ENCODE results near the gene TUBA4B.

TUBA4B gene

DNA sequence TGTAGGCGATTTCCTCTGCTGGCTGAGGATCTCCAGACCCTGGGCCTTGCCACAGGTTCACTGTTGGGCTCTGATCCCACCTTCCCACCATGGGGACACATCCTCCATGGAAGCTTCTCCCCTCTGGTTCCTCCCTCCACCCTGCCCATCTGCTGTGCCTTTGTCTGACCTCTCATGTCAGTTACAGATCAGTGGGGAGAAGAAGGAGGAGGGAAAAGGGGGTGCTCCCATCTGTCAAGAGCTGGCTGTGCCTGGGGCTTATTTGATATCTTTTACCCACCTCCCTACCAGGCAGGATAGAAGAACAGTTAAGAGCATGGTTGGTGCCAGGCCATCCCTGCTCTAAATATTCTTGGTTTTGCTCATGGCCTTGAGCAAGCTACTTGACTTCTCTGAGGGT is 13.8 kb downstream of the TUBA4B start:
- no peak for ATAC-seq
- TF ChIP-seq, protein P1, sequence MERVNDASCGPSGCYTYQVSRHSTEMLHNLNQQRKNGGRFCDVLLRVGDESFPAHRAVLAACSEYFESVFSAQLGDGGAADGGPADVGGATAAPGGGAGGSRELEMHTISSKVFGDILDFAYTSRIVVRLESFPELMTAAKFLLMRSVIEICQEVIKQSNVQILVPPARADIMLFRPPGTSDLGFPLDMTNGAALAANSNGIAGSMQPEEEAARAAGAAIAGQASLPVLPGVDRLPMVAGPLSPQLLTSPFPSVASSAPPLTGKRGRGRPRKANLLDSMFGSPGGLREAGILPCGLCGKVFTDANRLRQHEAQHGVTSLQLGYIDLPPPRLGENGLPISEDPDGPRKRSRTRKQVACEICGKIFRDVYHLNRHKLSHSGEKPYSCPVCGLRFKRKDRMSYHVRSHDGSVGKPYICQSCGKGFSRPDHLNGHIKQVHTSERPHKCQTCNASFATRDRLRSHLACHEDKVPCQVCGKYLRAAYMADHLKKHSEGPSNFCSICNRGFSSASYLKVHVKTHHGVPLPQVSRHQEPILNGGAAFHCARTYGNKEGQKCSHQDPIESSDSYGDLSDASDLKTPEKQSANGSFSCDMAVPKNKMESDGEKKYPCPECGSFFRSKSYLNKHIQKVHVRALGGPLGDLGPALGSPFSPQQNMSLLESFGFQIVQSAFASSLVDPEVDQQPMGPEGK (CRISPR knock-in tag; IDR thresholded peaks at IDR 0.05; ENCODE audit: borderline replicate concordance), result no peak
- TF ChIP-seq ISL1 (CRISPR knock-in tag; IDR thresholded peaks at IDR 0.05), result no peak
- no peak for TF ChIP-seq RARB (CRISPR knock-in tag; IDR thresholded peaks at IDR 0.05)
- TF ChIP-seq ESRRG (CRISPR knock-in tag; IDR thresholded peaks at IDR 0.05), result no peak
- TF ChIP-seq GLIS3 (CRISPR knock-in tag; IDR thresholded peaks at IDR 0.05), result no peak

DNA sequence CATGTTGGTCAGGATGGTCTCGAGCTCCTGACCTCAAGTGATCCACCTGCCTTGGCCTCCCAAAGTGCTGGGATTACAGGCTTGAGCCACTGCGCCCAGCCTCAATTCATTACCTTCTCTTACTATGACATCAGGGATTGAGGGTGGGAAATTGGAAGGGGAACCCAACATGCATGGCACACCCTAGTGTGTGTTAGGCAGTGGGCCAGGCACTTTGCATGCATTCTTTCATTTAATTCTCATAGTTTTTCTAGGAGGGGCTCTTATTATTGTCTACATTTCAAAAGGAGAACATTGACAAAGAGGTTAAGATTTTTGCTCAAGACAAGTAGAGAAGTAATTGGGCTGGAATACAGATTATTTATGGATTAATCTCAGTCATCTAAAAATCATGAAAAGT is 15.3 kb downstream of the TUBA4B start:
- TF ChIP-seq GLIS3 (CRISPR knock-in tag; IDR thresholded peaks at IDR 0.05) (no peak), ARNTL (CRISPR knock-in tag; IDR thresholded peaks at IDR 0.05; ENCODE audit: borderline replicate concordance, low read depth) (no peak), TCF4 (CRISPR knock-in tag; IDR thresholded peaks at IDR 0.05; ENCODE audit: borderline replicate concordance) (no peak), ESRRG (CRISPR knock-in tag; IDR thresholded peaks at IDR 0.05) (no peak), OSR1 (CRISPR knock-in tag; IDR thresholded peaks at IDR 0.05) (no peak), TOX (CRISPR knock-in tag; IDR thresholded peaks at IDR 0.05; ENCODE audit: borderline replicate concordance) (no peak), ZC3H10 (CRISPR knock-in tag; IDR thresholded peaks at IDR 0.05) (no peak), ZNF565 (CRISPR knock-in tag; conservative IDR thresholded peaks at IDR 0.05; ENCODE audit: low read depth) (no peak), CSDC2 (CRISPR knock-in tag; IDR thresholded peaks at IDR 0.05) (no peak), ISL1 (CRISPR knock-in tag; IDR thresholded peaks at IDR 0.05) (no peak)
- TF ChIP-seq, protein P2, sequence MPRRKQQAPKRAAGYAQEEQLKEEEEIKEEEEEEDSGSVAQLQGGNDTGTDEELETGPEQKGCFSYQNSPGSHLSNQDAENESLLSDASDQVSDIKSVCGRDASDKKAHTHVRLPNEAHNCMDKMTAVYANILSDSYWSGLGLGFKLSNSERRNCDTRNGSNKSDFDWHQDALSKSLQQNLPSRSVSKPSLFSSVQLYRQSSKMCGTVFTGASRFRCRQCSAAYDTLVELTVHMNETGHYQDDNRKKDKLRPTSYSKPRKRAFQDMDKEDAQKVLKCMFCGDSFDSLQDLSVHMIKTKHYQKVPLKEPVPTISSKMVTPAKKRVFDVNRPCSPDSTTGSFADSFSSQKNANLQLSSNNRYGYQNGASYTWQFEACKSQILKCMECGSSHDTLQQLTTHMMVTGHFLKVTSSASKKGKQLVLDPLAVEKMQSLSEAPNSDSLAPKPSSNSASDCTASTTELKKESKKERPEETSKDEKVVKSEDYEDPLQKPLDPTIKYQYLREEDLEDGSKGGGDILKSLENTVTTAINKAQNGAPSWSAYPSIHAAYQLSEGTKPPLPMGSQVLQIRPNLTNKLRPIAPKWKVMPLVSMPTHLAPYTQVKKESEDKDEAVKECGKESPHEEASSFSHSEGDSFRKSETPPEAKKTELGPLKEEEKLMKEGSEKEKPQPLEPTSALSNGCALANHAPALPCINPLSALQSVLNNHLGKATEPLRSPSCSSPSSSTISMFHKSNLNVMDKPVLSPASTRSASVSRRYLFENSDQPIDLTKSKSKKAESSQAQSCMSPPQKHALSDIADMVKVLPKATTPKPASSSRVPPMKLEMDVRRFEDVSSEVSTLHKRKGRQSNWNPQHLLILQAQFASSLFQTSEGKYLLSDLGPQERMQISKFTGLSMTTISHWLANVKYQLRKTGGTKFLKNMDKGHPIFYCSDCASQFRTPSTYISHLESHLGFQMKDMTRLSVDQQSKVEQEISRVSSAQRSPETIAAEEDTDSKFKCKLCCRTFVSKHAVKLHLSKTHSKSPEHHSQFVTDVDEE (CRISPR knock-in tag; IDR thresholded peaks at IDR 0.05), result no peak
- TF ChIP-seq, protein P3, sequence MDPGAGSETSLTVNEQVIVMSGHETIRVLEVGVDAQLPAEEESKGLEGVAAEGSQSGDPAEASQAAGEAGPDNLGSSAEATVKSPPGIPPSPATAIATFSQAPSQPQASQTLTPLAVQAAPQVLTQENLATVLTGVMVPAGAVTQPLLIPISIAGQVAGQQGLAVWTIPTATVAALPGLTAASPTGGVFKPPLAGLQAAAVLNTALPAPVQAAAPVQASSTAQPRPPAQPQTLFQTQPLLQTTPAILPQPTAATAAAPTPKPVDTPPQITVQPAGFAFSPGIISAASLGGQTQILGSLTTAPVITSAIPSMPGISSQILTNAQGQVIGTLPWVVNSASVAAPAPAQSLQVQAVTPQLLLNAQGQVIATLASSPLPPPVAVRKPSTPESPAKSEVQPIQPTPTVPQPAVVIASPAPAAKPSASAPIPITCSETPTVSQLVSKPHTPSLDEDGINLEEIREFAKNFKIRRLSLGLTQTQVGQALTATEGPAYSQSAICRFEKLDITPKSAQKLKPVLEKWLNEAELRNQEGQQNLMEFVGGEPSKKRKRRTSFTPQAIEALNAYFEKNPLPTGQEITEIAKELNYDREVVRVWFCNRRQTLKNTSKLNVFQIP (CRISPR knock-in tag; IDR thresholded peaks at IDR 0.05; ENCODE audit: borderline replicate concordance, low read depth), result no peak
- ATAC-seq, result no peak

DNA sequence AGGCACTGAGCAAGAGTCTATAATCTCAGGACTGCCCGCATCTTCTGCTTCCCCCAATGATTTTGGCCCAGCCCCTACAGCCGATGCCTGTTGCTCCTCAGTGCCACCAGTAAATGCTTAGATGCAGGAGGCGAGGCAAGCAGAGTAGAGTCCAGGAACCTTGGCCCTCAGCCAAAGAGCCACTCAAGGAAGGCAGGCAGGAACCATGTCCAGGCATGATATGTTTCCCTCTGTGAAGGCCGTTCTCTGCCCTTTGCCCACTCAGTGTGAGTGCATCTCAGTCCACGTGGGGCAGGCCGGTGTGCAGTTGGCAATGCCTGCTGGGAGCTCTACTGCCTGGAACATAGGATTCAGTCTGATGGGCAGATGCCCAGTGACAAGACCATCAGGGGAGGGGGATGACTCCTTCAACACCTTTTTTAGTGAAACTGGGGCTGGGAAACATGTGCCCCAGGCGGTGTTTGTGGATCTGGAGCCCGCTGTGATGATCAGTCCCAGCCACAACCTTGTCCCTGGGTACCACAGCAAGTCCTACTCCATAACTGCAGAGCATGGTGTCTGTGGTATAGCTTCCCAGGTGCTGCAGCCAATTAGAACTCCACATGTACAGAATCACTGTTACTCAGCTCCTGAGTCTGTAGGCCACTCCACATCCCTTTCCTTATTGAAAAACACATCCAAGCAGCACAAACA is 16.5 kb downstream of the TUBA4B start:
- no peak for TF ChIP-seq TCF4 (CRISPR knock-in tag; IDR thresholded peaks at IDR 0.05; ENCODE audit: borderline replicate concordance)
- TF ChIP-seq, protein P1 (CRISPR knock-in tag; IDR thresholded peaks at IDR 0.05; ENCODE audit: borderline replicate concordance), result no peak
- TF ChIP-seq ZNF8 (CRISPR knock-in tag; IDR thresholded peaks at IDR 0.05), result no peak
- no peak for TF ChIP-seq PPARA (CRISPR knock-in tag; IDR thresholded peaks at IDR 0.05; ENCODE audit: borderline replicate concordance)
- TF ChIP-seq, protein P3 (CRISPR knock-in tag; IDR thresholded peaks at IDR 0.05; ENCODE audit: borderline replicate concordance, low read depth), result no peak
- ATAC-seq, result peak; percentile 62

DNA sequence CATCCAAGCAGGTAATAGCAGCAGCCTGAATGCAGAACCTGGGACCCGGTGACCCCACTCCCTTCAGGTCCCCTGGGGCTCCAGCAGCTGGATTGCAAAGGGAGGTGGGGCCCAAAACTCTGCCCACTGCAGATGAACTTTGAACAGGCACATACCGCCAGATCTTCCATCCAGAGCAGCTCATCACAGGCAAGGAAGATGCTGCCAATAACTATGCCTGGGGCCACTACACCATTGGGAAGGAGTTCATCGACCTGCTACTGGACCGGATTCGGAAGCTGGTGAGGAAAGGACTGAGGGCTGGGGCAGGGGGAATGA is 17.0 kb downstream of the TUBA4B start:
- TF ChIP-seq ZNF565 (CRISPR knock-in tag; conservative IDR thresholded peaks at IDR 0.05; ENCODE audit: low read depth) (no peak), ZNF70 (CRISPR knock-in tag; IDR thresholded peaks at IDR 0.05) (no peak), TOX (CRISPR knock-in tag; IDR thresholded peaks at IDR 0.05; ENCODE audit: borderline replicate concordance) (no peak), ZFP30 (CRISPR knock-in tag; IDR thresholded peaks at IDR 0.05) (no peak), GLIS3 (CRISPR knock-in tag; IDR thresholded peaks at IDR 0.05) (no peak), ZC3H10 (CRISPR knock-in tag; IDR thresholded peaks at IDR 0.05) (no peak), RARB (CRISPR knock-in tag; IDR thresholded peaks at IDR 0.05) (no peak)
- TF ChIP-seq, protein P3 (CRISPR knock-in tag; IDR thresholded peaks at IDR 0.05; ENCODE audit: borderline replicate concordance, low read depth), result no peak
- TF ChIP-seq, protein P1 (CRISPR knock-in tag; IDR thresholded peaks at IDR 0.05; ENCODE audit: borderline replicate concordance), result no peak
- TF ChIP-seq, protein P4, sequence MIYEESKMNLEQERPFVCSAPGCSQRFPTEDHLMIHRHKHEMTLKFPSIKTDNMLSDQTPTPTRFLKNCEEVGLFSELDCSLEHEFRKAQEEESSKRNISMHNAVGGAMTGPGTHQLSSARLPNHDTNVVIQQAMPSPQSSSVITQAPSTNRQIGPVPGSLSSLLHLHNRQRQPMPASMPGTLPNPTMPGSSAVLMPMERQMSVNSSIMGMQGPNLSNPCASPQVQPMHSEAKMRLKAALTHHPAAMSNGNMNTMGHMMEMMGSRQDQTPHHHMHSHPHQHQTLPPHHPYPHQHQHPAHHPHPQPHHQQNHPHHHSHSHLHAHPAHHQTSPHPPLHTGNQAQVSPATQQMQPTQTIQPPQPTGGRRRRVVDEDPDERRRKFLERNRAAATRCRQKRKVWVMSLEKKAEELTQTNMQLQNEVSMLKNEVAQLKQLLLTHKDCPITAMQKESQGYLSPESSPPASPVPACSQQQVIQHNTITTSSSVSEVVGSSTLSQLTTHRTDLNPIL (CRISPR knock-in tag; IDR thresholded peaks at IDR 0.05; ENCODE audit: low read depth), result no peak
- ATAC-seq, result no peak
